NT2/D1 (cell line): Measurements from ENCODE around the gene CD9.

Experiments used
- YY1 ChIP-seq: IDR thresholded peaks from 2 replicates; pipeline ENCODE4 v1.6.1; 2011; ENCODE audit not compliant: insufficient read length, insufficient read depth
- ZNF274 ChIP-seq: IDR thresholded peaks from 2 replicates; pipeline ENCODE4 v1.6.1; 2011; ENCODE audit warnings: mild to moderate bottlenecking, low read depth, low read length

DNA sequence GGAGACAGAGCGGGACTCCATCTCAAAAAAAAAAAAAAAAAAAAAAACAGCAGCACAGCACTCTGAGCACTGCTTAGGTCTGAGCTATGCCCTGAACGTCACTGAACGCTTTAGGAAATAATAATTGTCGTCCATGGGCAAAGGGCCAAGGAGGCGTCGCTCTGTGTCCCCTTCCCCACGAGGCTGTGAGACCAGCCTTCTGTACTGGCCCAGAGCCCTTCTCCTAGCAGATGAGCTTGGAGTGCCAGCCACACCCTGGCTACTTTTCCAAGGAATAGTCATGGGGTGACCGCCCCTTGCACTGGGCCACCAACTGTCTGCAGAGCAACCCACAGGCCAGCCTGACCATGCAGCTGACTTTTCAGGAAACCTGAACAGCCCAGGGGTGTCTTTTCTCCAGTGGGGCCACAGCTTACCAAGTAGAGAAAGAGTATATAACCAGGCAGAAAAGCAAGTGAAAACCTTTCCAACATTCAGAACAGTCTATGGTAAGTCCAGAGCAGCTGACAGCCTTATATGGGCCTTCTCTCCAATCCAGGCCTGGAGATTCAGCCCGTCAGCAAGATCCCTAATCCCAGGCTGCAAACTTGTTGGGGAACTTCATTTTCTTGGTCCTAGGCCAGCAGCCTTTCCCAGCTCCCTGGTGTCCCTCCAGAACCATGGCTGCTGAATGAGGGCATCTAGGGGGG lies 28.5 kb downstream of the CD9 start:
- TF ChIP-seq YY1 (no peak), ZNF274 (no peak)
